Hepatic stellate cell (primary cell): ENCODE data around the gene FAM81A.
"Not testable (repeated sequence)": the region's sequence is repeated elsewhere in the genome, so short reads cannot be mapped to it uniquely, and the experiment has no call there.

ENCODE experiments used
- DNase-seq: peaks from one replicate; pipeline ENCODE4 v3.0.0; 2011; ENCODE audit warnings: low spot score

FAM81A gene

DNA sequence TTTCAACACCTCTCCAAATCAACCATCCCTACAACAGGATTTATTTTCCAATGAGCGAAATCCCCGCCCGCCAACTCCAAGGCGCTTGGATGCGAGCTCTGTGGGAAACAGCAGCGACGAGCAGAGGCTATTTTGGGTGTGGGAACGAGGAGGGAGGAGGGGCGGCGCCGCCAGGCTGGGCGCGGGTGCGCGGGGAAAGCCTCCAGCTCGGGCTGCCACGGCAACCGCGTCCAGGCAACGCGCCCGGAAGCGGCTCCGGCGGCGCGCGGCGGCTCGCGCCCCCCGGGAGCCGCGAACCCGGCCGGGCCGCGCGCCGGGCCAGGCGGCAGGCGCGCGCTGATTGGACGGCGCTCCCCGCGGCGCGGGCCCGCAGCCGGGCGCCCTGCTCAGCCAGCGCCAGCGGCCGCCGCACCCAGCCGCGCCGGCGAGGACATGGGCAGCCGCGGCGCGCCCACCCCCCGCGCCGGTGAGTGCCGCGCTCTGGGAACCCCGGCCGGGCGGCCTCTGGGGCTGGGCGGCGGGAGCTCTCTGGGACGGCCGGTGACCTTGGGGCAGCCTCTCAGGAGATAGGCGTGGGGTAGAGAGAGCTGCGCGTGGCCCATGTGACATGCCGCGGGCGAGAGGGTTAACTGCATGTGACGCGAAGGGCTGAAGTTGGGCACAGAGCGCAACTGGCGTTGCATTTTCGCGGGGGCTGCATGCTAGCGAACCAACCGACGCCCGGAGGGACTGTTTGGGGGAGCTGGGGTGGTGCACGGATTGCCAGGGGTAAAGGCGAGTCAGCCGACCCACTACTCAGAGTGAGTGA is at the start of gene FAM81A:
TSS of gene FAM81A (plus strand) at position 370 of the 808 bp plus-strand sequence. CDS start 20,441 bp downstream, outside the sequence.
- peak; percentile 76 for DNase-seq

DNA sequence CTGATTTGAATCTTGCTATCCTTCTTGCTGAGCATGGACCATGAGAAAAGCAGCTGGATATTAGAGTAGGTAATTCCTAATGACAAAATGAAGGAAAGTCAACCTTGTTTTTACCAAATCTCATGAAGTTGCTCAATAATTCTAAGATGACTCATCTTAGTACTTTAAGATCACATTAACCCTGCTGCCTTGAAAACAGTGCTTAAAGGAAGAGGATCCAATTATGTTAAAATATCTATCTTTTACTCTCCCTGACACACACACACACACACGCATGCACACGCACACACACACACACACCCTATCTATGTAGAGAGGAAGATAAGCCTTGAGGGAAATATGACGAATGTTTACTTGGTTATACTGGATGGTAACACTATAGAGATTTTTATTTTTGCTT is 49.3 kb upstream of the FAM81A start:
- DNase-seq = peak; percentile 37

DNA sequence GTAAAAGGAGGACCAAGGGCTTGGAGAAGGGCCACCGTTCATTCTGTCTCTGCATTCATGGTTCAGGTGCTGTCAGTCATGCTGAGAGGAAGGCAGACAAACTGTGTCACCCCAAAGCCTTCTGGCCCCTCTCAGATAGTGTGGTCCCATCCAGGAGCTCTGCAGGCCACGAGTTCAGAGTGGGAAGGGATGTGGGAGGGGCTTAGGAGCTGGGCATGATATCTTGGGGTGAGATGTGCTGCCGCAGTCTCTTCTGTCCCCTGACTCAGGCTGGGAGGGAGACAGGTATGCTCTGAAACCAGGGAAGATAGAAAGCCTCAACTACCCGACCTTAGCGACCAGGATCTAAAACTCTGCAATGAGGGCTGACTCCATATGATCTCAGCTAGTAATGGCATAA is 45.7 kb upstream of the FAM81A start:
- no peak for DNase-seq

DNA sequence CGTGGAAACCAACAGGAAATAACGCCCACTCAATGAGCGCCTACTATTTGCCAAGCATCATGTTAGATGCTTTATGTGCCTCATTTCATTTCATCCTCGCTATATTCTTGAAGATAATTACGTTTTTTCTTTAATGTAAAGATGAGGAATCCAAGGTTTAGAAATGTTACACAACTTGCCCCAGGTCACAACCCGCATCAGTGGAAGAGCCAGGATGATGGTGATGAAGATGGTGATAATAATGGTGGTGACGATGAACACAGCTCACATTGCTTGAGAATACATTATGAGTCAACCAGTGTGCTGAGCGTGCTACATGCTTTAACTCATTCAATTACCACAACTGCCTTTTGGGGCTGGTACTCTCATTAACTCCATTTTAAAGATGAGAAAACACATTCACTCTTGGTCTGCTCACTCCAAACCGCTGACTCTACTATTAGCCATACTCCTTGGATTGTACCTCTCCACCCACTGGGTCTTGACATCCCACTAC is 43.8 kb upstream of the FAM81A start:
- DNase-seq = no peak

DNA sequence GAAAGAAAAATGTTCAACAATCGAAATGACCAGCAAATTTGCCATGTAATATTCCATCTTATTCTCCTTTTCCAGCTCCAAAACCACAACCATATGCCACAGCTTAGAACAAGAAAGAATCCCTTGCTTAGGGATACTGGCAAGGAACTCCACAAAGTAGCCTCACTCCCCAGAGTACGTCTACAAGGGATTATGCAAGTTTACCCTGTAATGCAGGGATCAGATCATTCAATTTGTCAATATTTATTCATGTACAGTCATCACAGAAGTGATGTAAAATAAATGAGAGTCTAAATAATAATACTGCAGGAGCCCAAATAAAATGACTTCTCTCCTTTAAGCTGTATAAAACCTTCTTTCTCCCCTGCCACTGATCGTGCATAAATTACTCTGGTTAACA is 41.8 kb upstream of the FAM81A start:
- DNase-seq = no peak

DNA sequence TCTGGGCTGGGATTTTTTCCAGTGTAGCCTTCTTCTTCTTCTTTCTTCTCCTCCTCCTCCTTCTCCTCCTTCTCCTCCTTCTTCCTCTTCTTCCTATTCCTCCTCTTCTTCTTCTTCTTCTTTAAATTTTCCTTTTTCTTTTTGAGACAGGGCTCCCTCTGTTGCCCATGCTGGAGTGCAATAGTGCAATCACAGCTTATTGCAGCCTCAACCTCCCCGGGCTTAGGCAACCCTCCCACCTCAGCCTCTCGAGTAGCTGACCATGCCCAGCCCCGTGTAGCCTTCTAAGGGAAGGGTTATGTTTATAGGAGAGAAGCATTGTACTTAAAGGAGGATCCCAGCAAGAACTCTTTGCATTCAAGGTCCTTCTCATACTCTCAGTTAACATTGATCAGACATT is 41.3 kb upstream of the FAM81A start:
- DNase-seq = no peak

DNA sequence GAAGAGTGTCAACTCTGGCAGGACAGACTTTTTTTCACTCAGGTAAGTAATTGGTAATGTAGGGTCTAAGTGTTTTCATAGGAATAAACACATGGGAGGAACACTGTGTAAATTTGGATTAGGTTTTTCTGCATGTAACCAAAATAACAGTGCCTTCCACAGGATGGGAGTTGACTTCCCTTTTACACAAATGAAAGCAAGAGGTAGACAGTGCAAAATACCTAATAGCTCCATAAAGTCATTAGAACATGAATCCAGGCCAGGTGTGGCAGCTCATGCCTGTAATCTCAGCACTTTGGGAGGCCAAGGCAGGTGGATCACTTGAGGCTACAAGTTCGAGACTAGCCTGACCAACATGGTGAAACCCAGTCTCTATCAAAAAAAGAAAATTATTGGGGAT is 39.8 kb upstream of the FAM81A start:
- no peak for DNase-seq

DNA sequence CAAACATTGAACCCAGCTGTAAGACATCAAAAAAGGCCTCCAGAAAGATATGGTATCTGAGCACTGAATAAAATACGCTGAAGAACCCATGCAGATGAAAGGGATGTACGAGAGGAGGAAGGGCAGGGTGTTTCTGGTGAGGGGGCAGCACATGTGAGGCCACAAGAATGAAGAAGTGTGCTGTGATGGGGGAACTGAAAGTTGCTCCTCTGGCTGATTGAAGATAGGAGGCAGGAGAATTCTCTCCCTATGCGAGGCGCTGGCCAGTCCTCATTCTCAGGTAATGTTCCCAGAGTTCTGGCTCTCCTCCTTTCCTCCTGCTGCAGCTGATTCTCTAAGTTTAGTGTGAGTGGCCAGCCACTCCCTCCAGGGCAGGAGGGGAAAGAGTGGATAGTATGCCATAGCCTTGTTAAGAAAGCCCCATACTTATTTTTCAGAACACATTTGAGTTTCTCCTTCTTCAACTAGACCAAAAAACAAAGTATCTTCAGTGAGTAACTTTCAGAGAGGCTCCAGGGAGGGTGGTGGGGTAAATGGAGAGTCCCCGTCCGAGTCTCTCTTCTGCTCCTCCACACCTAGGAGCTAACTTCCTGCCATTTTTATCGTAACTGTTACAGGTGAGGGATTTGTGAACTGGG is 38.4 kb upstream of the FAM81A start:
- no peak for DNase-seq

DNA sequence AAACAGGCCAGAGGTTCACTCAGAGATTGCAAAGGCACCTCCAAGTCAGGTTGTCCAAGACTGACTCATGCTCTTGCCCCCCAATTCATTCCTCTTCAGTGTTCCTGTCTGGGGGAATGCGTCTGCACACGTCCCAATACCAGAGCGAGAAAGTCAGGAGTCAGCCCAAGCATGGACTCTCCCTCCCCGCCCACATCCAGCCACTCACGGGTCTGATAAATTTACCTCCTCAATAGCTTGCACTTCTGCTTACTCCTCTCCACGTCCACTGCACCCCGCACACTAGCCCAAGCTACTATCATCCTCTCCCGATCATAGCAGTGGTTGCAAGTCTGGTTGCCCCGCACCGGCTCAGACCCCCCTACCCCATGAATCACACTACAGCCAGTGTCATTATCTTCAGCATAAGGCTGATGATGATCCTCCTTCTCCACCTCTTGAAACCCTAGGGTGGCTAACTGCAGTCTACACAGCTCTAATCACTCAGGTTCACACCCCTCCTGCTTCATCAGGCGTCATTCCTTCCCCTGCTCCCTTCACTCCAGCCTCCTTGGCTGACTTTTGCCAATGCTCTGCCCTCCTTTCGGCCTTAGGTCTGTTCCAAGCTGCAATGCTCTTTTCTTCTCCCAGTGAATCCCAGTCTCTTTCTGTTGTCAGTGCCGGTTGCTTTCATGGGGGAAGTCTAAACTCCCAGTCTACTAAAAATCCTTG is 37.7 kb upstream of the FAM81A start:
- no peak for DNase-seq

DNA sequence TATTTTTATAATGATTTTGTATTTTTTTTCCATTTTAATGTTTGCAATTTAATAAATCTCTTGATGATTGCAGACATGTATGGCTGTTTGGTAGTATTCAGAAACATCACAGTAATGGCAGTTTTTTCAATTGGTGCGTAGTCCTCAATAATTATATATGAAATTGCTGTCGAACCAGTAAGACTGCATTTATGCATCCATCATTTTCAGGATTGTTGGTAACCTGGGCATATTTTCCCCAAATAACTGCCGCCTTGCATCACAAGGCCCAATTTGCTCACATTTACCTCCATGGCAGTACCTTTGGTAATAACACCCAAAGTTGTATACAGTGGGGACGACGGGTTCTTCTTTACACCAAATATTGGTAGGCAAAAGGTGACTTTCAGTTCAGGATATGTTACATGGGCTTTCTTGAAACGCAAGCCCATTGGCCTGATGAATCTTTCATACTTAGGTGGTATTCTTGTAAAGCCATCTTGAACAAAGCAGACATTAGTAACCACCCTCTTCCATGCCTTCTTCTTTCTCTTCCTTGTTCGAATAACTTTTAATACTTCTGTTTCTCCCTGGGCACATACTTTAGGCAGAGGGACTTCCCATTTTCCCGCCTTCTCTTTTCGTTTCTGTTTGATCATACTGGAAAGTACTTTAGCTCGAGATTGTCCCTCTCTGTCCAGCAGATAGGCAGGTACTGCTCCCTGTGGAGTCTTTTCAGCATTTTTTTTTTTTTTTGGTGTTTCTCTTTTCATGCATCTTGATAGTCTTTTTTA is 36.7 kb upstream of the FAM81A start:
- DNase-seq = not testable (repeated sequence)

DNA sequence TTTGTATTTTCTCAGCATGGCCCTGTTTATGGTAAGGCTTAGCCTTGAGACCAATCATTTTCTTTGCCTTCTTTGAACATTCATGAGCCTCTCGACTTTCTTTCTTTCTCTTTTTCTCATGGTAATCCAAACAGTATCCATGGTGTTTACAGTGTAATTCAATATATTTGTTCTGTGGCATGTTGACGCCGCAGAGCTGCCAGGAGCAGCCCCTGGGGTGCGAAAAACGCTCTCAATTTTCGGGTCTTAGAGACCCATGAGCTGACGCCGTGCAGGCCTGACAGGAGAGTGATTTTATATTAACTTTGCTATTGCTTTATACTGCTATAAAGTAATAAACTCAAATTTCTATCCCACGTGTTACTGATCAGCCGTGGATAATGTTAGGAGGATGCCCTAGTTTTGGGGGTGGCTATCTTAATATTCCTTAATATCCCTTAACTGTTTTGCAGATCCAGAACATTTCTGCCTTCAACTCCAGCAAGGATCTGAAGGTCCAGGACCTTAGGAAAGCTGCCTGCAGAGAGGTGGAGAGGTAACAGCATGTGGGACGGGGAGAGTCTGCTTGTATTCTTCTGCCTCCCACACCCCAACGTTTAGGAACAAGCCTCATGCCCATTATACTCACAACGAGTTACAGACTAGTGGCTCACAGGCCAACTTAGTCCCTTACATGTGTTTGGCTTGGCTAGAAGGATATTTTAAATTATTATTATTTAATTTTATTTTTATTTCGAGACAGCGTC is 36.0 kb upstream of the FAM81A start:
- DNase-seq = no peak

DNA sequence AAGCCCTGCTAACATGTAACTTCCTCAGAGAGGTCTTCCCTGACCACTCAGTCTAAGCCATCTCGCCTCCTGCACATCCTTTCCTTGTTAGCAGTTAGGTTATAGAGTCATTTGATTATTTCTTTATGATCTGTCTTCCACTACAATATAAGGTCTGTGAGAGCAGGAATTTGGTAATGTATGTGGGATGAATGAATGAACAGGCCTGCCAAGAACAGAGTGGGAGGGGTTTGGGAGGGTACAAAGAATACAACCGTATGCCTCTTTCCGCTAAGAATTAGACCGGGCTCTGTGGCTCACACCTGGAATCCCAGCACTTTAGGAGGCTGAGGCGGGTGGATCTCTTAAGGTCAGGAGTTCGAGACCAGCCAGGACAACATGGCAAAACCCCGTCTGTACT is 32.9 kb upstream of the FAM81A start:
- no peak for DNase-seq

DNA sequence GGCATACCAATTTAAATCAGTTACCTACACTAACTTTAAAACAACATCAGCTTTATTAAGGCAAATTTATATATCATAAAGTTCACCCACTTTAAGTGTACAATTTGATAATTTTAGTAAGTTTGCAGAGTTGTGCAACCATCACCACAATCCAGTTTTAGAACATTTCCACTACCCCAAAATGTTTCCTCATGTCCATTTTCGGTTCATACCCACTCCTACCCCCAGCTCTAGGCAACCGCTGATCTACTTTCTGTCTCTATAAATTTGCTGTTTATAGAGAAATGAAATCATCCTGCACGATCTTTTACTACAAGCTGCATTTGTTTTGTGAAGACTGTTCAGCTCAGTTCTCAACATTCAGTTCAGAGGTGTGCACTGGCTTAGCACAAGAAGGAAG is 31.5 kb upstream of the FAM81A start:
- DNase-seq = no peak

DNA sequence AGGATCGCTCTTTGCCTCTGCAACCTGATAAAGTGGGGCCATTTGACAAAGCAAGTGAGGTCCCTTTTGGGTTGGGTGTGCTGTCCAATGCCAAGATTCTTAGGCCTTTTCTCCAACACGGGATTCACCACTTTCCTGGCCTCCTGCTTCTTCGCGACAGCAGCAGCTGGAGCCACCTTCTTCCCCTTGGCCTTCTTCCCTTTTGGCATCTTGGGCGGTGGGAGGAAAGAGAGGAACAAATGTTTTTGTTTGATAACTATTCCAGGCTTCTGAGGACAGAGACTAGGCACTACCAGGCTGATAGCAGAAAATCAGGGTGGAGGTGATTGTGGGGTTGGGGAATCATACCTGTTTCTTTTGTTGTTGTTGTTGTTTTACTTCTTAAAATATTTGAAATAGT is 30.0 kb upstream of the FAM81A start:
- no peak for DNase-seq

DNA sequence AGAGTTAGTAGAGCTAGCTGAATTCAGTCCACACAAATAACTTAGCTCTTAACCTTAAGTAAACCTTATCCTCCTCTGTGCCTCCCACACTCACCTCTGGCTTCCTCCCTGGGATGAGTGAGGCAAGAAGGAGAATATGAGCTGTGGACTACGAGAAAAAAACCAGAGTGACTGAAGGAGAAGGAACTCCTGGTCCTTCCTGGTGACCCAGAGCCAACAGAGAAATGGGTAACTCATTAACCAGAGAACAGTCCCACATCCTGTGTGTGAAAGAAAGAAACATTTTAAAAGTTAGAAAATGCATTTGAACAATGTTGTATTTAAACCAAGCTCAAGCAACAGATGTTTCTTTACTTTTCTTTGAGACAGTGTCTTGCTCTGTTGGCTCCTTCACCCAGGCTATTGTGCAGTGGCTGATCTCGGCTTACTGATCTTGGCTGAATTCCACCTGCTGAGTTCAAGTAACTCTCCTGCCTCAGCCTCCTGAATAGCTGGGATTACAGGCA is 27.5 kb upstream of the FAM81A start:
- DNase-seq = no peak

DNA sequence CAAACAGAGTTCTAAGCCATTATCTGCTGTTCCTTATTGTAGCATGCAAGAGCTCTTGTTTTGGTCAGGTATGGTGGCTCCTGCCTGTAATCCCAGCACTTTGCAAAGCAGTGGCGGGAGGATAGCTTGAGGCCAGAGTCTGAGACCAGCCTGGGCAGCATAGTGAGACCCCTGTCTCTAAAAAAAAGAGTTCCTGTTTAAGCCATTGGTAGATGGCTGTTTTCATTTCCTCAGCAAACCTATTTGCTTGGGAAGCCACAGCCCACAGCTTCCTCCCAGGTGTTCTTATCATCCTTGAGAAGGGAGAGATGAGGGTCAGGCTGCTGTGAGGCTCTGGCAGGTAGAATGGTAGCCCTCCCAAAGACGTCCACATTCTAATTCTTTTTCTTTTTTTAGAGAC is 24.4 kb upstream of the FAM81A start:
- DNase-seq = no peak

DNA sequence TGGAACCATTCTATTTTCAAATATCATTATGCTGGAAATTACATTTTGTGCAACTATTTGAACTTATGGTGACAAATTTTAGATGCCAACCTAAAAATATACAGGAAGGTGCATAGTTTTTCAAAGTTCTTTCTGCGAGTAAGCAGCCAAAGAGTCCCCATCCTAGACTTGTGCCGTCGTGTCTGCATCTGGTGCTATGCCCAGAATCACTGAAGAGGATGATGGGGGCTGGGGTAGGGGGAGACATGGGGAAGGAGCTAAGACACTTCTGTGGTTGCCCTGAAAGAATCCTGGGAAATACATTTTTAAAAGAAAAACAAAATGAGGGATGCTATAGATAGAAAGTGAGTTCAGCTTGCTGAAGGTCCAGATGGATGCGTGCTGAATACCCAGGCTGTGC is 21.2 kb upstream of the FAM81A start:
- DNase-seq = no peak

DNA sequence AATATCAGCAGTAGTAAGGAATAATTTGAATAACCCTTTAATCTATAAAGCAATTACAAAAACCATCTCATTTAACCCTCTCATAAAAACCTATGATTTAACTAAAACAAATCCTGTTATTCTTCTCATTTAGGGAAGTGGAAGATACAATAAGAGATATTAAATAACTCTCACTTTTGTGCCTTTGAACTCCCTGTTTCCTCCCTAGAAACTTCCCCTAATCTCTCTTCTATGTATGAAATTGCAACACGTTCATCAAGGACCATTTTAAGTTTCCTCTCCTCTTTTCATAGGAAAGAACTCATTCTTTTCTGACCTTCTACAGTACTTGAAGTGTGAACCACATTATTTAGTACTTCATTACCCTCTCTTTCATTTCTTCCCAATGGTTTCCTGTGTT is 18.8 kb upstream of the FAM81A start:
- DNase-seq = no peak

DNA sequence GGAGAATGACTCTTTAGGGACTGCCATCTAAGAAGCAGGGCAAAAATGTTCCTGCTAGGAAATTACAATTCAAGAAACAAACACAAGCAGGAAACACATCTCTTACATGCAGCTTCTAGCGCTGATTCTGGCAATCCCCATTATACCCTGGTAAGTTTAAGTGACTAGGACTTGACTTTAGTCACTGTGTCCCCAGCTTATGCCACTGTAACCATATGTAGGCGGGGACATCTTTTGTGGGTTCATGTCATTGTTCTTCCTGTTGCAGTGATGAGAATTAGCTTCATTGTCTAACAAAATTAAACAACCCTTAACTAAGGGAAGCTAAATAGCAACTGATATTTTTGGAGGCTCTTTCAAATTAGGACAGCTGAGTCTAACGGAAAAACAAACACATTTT is 17.9 kb upstream of the FAM81A start:
- no peak for DNase-seq

DNA sequence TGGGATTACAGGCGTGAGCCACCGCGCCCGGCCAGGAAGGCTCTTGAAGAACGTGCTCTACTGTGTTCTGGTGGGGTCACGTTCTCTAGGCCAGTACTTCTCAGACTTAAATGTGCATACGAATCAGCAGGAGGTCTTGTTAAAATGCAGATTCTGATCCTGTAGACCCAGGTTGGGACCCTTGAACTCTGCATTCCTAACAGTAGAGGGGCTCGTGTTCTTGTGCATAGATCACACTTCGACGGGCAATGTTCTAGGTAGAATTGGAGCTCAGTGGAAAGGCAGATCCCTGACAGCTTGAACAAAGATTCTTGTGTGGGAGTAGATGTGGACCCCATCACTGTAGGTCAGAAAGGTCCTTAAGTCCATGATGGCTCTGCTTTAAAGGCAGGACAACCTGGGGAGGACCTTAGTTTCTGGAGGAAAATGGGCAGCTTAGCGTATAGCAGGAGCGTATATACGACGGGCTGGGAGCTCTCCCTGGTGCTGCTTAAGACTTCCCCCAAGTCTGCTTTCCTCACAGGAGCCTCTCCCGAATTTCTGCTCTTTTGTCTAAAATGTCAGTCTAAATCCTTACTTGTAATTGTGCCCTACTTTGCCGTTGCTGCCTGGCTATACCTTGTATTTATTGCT is 16.9 kb upstream of the FAM81A start:
- no peak for DNase-seq

DNA sequence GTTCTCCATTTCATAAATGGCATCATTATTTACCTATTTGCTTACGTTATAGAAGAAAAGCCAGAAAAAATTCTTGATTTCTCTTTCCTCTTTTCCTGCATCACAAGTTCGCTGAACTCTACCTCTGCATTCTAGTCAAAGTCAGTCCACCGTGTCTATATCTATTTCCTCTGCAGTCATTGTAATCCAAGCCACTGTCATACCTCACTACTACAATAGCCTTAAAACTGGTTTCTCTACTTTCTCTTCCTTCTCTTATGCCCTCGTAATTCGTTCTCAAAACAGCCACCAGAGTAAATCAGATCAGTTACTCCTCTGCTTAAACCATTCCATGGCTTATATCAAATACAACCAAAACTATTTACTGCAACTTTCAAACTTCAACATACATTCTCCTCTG is 13.4 kb upstream of the FAM81A start:
- DNase-seq = no peak
